HuH-7 (cell line): ENCODE measurements around the gene OSBPL10.
"Not testable (repeated sequence)": the region's sequence is repeated elsewhere in the genome, so short reads cannot be mapped to it uniquely, and the experiment has no call there.

Source experiments
- DNase-seq: peaks from one replicate; pipeline ENCODE4 v3.0.0; 2011; ENCODE audit warnings: low spot score

OSBPL10 gene

DNA sequence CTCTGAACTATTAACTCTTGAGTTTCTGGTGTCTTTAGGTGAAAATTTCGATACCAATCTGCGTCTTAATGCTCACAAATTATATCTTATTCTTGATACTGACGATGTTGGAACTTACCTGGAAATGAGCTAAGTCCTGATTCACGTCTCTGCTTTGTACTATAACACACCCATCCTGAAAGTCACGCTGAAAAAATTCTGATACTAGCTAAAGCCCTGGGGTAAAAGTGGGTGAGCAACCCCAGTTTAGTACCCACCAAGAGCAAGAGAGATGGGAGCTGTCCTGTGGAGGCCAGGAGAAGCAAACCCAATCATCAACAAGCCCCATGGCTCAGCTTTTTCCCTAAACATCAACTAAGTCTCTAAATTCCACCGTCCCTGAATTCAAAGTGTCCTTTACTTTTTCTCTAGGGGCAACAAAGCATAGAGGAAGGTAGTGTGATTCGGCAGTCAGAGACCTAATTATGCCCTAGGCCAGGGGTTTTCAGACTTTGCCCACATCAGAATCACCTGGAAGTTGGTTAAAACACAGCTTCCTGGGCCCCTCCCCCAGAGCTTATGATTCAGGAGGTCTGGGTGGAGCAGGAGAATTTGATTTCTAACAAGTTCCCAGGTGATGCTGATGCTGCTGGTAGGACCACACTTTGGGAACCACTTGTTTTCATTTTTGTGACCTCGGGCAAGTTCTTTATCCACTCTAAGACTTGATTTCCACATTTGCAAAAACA is 90.2 kb downstream of the OSBPL10 start:
- DNase-seq: no peak

- DNase-seq: no peak
Observed at GRCh38 chr3:31890007-31890406, 91.1 kb downstream of the OSBPL10 start.

- no peak for DNase-seq
Observed at GRCh38 chr3:31885235-31885634, 95.8 kb downstream of the OSBPL10 start.

GRCh38 chr3:31884251-31884650 is 96.8 kb downstream of the OSBPL10 start:
- no peak for DNase-seq

- no peak for DNase-seq
Observed at GRCh38 chr3:31882895-31883294, 98.2 kb downstream of the OSBPL10 start.

DNA sequence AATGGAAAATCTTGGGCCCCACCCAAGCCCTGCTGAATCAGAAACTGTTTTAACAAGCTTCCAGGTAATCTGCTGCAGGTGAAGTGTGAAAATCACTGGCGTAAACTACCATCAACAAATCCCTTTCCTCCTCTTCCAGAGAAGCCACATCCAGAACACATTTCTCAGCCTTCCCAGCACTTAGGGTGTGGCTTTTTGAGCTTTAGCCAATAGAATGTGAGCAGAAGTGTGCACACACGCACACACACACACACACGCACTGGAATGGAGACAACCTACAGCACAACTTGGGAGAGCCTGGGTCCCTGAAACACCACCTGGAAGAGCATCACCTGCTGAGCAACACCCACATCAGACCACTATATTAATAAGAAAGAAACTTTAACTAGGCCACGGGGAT is 98.6 kb downstream of the OSBPL10 start:
- no peak for DNase-seq

DNA sequence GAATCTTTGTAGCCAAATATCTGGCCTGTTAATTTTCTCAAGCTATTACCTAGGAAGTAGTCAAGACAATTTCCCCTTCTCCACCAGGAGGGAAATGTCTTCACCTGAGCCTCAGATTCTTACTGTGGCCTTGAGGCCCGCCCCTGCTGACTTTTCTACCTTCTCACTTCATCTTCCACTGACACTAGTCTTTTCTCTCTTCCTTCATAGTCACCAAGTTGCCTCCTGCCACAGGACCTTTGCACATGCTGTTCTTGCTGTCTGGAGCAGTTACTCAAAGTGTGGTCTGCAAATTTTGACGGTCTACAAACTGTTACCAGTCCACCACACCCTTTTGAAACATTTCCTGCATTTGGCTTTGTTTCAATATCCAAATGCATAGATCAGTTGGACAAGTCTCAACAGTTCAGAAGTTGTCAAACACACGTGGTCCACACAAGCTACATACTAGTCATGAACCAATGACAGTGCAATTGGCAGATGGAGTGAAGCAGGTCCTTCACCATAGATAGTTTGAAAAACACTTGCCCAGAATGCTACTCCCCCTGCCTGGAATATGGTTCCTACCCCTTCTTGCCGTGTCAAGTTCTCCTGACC is 100.5 kb downstream of the OSBPL10 start:
- DNase-seq: no peak

DNA sequence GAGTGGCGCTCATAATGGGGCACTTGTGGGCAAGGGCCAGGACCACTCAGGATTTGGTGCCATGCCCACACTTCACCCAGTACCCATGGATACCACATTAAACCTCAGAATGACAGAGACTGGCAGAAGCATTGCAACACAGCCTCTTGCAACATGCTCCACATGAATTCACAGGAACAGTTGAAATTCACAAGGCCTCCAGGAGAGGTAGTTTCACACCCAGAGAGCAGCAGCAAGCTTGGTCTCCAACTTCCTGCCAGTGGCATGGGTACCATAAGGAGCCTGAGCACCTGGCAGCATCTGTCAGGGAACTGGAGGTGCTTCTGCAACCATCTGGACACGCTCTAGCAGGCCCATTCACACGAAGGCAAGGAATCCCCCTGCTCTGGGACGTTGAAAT is 101.0 kb downstream of the OSBPL10 start:
- DNase-seq: peak; percentile 49

DNA sequence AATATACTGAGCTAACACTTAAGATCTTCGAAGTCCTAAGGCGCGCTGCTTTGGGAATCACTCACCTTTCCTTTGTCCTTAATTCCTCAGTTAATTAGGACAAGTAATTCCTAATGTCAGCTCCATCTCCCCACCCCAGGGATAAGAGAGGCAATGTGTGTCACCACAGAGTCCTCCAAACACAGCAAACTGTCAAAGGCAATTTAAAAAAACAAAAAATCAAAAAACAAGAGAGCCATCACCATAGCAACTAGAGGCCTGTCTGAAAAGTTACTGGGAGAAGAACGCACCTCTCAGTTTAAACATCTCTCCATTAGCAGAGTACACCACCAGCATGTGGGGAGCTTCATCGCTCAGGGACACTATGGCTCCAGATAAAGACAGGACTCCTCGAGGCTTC is 101.7 kb downstream of the OSBPL10 start:
- DNase-seq: no peak

DNA sequence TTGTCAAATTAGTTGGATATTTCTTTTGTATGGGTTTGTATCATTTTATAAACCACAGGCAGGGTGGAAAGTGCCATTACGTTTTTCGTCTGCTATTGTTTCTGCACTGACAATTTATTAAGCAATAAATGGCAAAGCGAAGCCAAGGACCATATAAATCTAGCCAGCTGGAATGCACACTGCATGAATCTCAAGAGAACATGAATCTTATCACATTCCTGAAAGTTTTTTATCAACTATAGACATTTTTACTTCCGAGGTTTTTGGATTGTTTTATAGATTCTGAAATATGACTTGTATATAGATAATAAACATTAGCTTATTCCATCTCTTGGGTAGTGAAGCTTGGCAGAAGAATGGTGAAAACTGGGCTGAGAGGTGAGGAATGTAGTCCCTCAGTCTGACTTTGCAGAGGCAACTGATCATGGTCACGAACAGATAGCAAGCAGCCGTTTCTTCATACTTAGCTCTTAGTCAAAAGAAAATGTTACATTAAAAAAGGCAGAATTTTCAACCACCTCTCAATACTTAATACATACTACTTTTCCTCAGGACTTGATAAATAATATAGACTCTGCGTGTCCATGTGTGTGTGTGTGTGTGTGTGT is 102.7 kb downstream of the OSBPL10 start:
- DNase-seq: no peak

DNA sequence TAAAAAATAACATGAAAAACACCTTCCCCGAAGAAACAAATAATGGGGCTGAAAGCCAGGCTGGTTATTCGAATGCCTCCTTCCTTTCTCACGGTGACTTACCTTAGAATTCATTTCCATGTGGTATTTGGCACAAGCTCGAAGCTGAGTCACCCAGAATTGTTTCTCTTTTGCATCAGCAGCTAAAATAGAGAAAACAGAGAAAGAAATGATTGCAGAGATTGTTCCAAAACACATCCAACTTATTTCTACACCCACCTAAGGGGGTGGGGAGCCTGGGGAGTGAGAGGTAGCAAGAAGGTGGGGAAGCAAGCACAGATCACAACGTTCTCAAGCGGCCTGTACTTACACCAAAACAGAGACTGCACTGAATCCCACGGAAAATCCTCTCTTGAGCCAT is 104.7 kb downstream of the OSBPL10 start:
- DNase-seq: no peak

GRCh38 chr3:31875437-31875836 is 105.6 kb downstream of the OSBPL10 start:
- DNase-seq: no peak

- DNase-seq: no peak
Observed at GRCh38 chr3:31873254-31873820, 107.7 kb downstream of the OSBPL10 start.

GRCh38 chr3:31871939-31872507 is 109.0 kb downstream of the OSBPL10 start:
- DNase-seq: no peak

- not testable (repeated sequence) for DNase-seq
Observed at GRCh38 chr3:31870111-31870510, 111.0 kb downstream of the OSBPL10 start.

- no peak for DNase-seq
Observed at GRCh38 chr3:31868236-31868635, 112.8 kb downstream of the OSBPL10 start.

DNA sequence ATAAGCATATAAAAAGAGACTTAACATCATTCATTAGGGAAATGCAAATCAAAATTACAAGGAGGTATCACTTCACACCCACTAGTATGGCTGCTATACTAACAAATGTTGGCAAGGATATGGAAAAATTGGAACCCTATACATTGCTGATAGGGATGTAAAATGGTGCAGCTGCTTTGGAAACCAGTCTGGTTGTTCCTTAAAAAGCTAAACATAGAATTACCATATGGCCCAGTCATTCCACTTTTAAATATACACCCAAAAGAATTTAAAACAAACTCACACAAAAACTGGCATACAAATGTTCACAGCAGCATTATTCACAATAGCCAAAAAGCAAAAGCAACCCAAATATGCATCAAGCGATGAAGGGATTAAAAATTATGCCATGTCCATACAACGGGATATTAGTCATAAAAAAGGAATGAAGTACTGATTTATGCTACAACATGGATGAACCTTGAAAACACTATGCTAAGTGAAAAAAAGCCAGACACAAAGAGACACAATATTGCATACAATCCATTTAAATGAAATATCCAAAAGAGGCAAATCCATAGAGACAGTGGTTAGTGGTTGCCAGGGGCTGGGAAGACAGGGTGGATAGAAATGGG is 118.3 kb downstream of the OSBPL10 start:
- no peak for DNase-seq

DNA sequence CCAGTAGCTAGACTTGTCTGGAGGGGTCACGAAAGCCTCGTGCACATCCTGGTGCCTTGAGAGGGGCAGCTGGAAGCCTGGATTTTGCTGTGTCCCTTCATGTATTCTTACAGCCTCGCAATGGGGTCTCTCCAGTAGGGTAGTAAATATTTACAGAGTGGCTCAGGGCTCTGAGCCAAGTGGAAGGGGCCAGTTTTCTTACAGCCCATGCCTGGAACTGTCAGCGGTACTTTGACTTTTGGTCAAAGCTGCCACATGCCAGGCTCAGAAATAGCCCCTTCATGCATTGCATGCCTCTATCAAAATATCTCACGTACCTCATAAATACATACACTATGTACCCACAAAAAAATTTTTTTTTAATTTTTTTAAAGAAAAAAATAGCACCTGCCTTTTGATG is 119.2 kb downstream of the OSBPL10 start:
- peak; percentile 43 for DNase-seq

DNA sequence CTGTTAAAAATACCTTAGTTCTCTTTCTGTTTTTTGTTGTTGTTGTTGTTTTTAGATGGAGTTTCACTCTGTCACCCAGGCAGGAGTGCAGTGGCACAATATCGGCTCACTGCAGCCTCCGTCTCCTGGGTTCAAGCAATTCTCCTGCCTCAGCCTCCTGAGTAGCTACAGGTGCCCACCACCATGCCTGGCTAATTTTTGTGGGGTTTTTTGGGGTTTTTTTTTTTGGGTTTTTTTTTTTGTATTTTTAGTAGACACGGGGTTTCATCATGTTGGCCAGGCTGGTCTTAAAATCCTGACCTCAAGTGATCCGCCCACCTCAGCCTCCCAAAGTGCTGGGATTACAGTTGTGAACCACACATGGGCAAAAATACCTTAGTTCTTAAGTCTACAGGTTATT is 120.4 kb downstream of the OSBPL10 start:
- DNase-seq: not testable (repeated sequence)

DNA sequence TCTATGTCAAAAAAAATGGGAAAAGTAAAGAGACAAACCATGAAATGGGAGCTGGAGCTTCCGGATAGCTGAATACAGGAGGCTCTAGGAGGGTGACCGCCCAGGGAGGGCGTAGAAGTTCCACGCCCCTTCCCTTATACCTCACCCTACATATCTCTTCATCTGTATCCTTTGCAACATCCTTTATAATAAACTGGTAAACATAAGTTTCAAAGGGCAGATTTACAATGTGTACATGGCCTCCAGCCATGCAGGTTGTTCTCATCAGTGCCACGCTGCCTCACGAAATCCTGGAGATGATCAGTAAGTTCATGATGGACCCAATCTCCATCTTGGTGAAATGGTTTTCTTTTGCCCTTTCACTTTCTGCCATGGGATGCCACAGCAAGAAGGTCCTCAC is 121.8 kb downstream of the OSBPL10 start:
- DNase-seq: no peak

GRCh38 chr3:31858439-31858838 is 122.6 kb downstream of the OSBPL10 start:
- no peak for DNase-seq

DNA sequence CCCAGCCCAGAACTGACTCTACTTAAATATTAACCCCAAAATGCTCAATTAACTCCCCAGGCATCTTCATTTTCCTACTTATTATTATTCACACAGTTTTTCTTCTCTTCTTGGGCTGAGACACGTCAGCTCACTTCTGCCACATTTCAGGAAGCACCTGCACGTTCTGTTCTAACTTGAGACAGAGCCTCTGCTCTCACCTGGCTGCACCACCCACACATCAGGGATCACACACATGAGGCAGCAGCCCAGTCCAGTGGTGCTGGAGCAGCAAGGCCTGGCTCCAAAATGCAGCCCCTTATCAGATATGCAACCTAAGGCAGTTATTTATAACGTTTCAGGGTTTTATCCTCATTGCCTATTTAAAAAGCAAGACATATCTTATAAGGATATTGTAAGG is 127.5 kb downstream of the OSBPL10 start:
- no peak for DNase-seq
